ENCODE data around the gene UTF1. TPM values are rescaled to one million over a fixed set of nuclear protein-coding genes. Genes with fewer than 3 reads are reported as not detected.

Gene UTF1
- total RNA-seq, 1 donor from 2014 or later, result not detected

DNA sequence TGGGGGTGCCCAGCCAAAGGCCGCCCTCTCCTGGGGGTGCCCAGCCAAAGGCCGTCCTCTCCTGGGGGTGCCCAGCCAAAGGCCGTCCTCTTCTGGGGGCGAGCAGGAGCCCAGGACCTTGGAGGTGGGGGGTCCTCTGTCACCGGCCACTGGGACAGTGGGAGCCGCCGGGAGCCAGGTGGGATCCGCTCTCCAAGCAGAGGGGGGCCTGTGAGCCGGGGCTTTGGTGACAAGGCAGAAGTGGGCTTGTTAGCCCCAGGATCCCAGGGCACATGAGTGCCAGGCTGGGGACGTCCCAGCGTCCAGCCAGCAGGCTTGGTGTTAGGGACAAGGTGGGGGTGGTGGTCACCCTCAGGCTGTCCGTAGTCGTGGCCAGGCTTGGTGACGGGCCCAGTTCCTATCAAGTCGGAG lies 29.4 kb upstream of the UTF1 start:
- Histone ChIP-seq H3K27me3 (ENCODE audit: low read depth) (peaks cover 80% of the 10 kb centered on the region), H3K27ac (replicated peaks) (no peak overlapping the region), H3K36me3 (no peaks in the 10 kb centered on the region), H3K9me3 (replicated peaks) (no peaks in the 10 kb centered on the region), H3K4me3 (no peak overlapping the region), H3K4me1 (no peaks in the 10 kb centered on the region)
- no peak for DNase-seq
- TF ChIP-seq, protein P1, sequence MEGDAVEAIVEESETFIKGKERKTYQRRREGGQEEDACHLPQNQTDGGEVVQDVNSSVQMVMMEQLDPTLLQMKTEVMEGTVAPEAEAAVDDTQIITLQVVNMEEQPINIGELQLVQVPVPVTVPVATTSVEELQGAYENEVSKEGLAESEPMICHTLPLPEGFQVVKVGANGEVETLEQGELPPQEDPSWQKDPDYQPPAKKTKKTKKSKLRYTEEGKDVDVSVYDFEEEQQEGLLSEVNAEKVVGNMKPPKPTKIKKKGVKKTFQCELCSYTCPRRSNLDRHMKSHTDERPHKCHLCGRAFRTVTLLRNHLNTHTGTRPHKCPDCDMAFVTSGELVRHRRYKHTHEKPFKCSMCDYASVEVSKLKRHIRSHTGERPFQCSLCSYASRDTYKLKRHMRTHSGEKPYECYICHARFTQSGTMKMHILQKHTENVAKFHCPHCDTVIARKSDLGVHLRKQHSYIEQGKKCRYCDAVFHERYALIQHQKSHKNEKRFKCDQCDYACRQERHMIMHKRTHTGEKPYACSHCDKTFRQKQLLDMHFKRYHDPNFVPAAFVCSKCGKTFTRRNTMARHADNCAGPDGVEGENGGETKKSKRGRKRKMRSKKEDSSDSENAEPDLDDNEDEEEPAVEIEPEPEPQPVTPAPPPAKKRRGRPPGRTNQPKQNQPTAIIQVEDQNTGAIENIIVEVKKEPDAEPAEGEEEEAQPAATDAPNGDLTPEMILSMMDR (IDR thresholded peaks at IDR 0.05; ENCODE audit: borderline replicate concordance), result no peak
- intact Hi-C loops (cut with micrococcal nuclease), result no loop called here

DNA sequence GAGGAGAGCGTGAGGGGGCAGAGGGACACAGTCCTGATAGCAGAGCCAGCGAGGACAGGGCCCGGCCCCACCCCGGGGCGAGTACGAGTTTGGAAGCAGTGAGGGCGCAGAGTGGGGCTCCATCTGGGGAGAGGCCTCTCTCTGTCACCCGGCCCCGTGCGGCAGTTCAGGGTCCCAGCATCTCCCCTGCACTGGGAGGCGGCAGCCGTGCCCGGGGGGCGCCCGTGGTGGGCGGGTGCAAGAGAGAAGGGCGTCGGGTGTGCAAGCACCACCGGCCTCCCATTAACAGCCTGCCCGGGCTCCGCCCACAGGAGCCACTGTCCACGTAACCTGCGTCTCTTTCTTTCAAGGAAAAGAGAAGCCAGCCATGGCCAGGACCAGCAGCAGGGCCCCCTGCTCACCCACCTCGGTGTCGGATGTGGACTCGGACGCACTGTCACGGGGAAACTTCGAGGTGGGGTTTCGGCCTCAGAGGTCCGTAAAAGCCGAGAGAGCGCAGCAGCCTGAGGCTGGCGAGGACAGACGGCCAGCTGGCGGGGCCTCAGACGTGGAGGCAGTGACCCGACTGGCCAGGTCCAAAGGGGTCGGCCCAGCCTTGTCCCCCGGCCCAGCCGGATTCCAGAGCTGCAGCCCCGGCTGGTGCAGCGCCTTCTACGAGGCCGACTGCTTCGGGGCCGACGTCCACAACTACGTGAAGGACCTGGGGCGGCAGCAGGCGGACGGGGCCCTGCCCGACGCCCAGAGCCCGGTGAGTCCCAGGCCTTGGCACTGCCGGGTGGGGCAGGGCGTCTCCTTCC lies 28.7 kb upstream of the UTF1 start:
- Histone ChIP-seq H3K36me3 (no peaks in the 10 kb centered on the region), H3K27ac (replicated peaks) (no peak overlapping the region), H3K9me3 (replicated peaks) (no peaks in the 10 kb centered on the region), H3K4me1 (no peaks in the 10 kb centered on the region), H3K27me3 (ENCODE audit: low read depth) (peaks cover 78% of the 10 kb centered on the region), H3K4me3 (no peak overlapping the region)
- no peak for DNase-seq
- intact Hi-C loops (cut with micrococcal nuclease), result no loop called here
- TF ChIP-seq, protein P1 (IDR thresholded peaks at IDR 0.05; ENCODE audit: borderline replicate concordance), result no peak

DNA sequence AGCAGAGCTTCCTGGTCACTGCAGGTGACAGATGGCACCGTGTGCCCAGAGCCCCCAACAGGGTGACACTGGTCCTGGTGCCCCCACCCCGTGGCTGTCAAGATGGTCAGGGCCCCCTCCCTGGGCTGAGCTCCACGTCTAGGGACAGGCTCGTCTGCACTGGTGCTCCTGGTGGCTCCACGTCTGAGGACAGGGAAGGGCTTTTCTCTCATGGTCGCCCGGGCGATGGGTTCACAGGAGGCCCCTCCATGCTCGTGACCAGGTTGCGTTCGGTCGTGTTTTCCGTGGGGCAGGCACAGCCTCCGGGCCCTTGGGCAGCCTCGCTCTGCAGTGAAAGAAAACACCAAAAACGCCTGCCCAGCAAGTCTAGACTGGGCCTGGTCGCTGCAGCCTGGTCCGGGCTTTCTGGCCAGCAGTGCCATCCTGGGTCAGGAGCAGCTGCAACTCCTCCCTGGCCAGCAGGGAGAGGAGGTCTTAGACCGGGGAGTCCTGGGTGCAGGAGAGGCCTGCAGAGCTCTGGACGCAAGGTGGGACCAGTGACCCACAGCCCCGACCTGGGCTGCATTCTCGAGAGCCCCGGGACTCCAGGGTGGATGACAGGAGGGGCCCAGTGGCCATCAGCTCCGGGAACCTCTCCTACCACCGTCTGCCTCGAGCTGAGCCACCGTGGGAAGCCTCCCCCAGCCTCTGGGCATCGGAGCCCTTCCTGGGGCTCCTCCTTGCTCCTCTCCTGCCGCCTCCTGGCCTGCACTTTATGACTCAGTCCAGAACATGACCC lies 27.9 kb upstream of the UTF1 start:
- Histone ChIP-seq H3K27me3 (ENCODE audit: low read depth) (peaks cover 78% of the 10 kb centered on the region), H3K9me3 (replicated peaks) (no peaks in the 10 kb centered on the region), H3K27ac (replicated peaks) (no peak overlapping the region), H3K4me1 (no peaks in the 10 kb centered on the region), H3K36me3 (no peaks in the 10 kb centered on the region), H3K4me3 (no peak overlapping the region)
- TF ChIP-seq, protein P1 (IDR thresholded peaks at IDR 0.05; ENCODE audit: borderline replicate concordance), result no peak
- no peak for DNase-seq
- intact Hi-C loops (cut with micrococcal nuclease), result no loop called here

DNA sequence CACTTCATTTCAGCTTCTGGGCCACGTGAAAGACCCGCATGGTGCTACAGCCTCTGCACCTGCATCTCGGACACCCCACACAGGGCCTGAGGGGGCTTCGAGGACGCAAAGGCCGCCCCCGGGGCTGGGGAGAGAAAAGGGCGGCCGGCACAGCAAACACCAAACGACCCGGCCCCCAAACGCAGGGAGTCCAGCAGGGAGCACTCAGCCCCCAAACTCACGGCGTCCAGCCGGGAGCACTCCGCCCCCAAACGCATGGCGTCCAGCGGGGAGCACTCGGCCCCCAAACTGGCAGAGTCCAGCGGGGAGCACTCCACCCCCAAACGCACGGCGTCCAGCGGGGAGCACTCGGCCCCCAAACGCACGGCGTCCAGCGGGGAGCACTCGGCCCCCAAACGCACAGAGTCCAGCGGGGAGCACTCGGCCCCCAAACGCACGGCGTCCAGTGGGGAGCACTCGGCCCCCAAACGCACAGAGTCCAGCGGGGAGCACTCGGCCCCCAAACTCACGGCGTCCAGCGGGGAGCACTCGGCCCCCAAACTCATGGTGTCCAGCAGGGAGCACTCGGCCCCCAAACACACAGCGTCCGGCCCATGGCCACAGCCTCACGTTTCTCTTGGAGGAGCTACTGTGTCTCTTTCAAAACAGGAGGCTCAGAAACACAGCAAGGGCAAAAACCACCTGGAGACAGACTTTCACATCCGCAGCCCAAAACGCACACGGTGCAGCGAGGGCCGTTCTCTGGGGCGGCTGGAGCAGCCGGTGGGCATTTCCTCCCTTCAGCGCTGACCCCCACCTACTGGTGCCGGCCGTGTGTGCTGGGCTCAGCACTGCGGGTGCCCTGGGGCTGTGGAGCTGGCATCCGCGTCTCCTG lies 27.0 kb upstream of the UTF1 start:
- Histone ChIP-seq H3K27ac (replicated peaks) (no peak overlapping the region), H3K9me3 (replicated peaks) (no peaks in the 10 kb centered on the region), H3K27me3 (ENCODE audit: low read depth) (peaks cover 78% of the 10 kb centered on the region), H3K4me3 (no peak overlapping the region), H3K4me1 (no peaks in the 10 kb centered on the region), H3K36me3 (no peaks in the 10 kb centered on the region)
- no peak for DNase-seq
- intact Hi-C loops (cut with micrococcal nuclease), result no loop called here
- TF ChIP-seq, protein P1 (IDR thresholded peaks at IDR 0.05; ENCODE audit: borderline replicate concordance), result no peak

DNA sequence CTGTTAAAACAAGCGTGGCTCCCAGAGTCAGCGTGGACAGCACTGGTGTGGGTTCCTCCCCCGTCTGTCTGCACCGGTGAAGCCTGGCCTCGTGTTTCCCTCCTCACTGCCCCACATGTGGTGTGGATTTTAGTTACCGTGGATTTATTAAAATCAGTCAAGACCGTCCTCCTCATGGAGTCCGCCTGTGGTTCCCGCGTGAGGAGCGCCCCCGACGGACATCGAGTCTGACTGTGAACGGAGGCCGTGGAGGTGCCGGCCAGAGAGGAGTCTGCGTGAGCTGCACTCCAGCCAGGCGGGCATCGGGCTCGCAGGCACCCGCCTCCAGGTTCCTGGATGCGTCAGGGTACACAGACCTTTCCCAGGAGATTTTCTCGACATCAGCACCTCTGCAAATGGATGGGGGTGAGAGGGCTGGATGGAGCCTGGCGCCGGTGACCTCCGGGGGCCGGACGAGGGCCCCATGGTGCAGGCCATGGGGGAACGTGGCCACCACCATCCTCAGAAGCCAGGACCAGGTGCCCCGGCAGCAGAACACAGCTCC lies 26.3 kb upstream of the UTF1 start:
- intact Hi-C loops (cut with micrococcal nuclease), result no loop called here
- Histone ChIP-seq H3K4me1 (no peaks in the 10 kb centered on the region), H3K36me3 (no peaks in the 10 kb centered on the region), H3K9me3 (replicated peaks) (no peaks in the 10 kb centered on the region), H3K27ac (replicated peaks) (no peak overlapping the region), H3K4me3 (no peak overlapping the region), H3K27me3 (ENCODE audit: low read depth) (peaks cover 71% of the 10 kb centered on the region)
- TF ChIP-seq, protein P1 (IDR thresholded peaks at IDR 0.05; ENCODE audit: borderline replicate concordance), result no peak
- DNase-seq, result no peak
